CD4-positive, CD25-positive, alpha-beta regulatory T cell (primary cell): ENCODE results near the gene TEDC1. TPM values are rescaled to one million over a fixed set of nuclear protein-coding genes. Genes with fewer than 3 reads are reported as not detected.

ENCODE experiments used
- ATAC-seq, 2 donors: fragments of 150-1000 bp; cut with Tn5 transposase; one replicate each; pipeline ENCODE4 v1.10.0; 2021; ENCODE audit warnings: low read depth in 2 of 2, moderate number of reproducible peaks in 2 of 2, moderate library complexity in 1 of 2
- DNase-seq, 3 donors: peaks; one replicate each; pipeline versions ENCODE4 v3.0.0 to v3.0.0-alpha.2; 2012 to 2022; ENCODE audit warnings: mixed read lengths in 1 of 3
- H3K27ac ChIP-seq: one replicate; pipeline ENCODE4 v1.7.0; 2013; ENCODE audit warnings: mild to moderate bottlenecking, low read length; ENCODE audit not compliant: insufficient read depth, poor library complexity, severe bottlenecking
- H3K27me3 ChIP-seq: one replicate; pipeline ENCODE4 v1.7.0; 2013; ENCODE audit warnings: low read length; ENCODE audit not compliant: control insufficient read depth, insufficient read depth
- H3K36me3 ChIP-seq: one replicate; pipeline ENCODE4 v1.7.0; 2013; ENCODE audit warnings: mild to moderate bottlenecking, low read length, moderate library complexity; ENCODE audit not compliant: control insufficient read depth, insufficient read depth
- H3K4me1 ChIP-seq: 2 replicates; pipeline ENCODE4 v1.7.0; 2013; ENCODE audit warnings: mild to moderate bottlenecking, low read length; ENCODE audit not compliant: insufficient read depth, control insufficient read depth, poor library complexity, severe bottlenecking
- H3K4me3 ChIP-seq: one replicate; pipeline ENCODE4 v1.7.0; 2013; ENCODE audit warnings: low read depth, mild to moderate bottlenecking, low read length, moderate library complexity
- H3K9me3 ChIP-seq, 2 experiments: 1 replicate in 1 of 2; 2 replicates in 1 of 2; pipeline ENCODE4 v1.7.0; 2013; ENCODE audit warnings: low read length in 2 of 2, mild to moderate bottlenecking in 1 of 2, moderate library complexity in 1 of 2; ENCODE audit not compliant: control insufficient read depth in 2 of 2
- H3K27ac Mint-ChIP-seq, 3 donors: one replicate each; pipeline ENCODE4 v1.8.0; 2020 to 2022; ENCODE audit warnings: mild to moderate bottlenecking in 3 of 3, mixed read lengths in 3 of 3, moderate library complexity in 2 of 3
- H3K27me3 Mint-ChIP-seq: one replicate; pipeline ENCODE4 v1.8.0; 2022; ENCODE audit warnings: mild to moderate bottlenecking, mixed read lengths
- H3K36me3 Mint-ChIP-seq: one replicate; pipeline ENCODE4 v1.8.0; 2020; ENCODE audit warnings: mixed read lengths
- H3K4me1 Mint-ChIP-seq, 4 donors: one replicate each; pipeline ENCODE4 v1.8.0; 2020 to 2022; ENCODE audit warnings: mixed read lengths in 4 of 4, mild to moderate bottlenecking in 1 of 4
- H3K4me3 Mint-ChIP-seq, 4 donors: one replicate each; pipeline ENCODE4 v1.8.0; 2020 to 2022; ENCODE audit warnings: mild to moderate bottlenecking in 4 of 4, mixed read lengths in 4 of 4, moderate library complexity in 3 of 4
- H3K9me3 Mint-ChIP-seq, 7 donors: one replicate each; pipeline ENCODE4 v1.8.0; 2020 to 2022; ENCODE audit warnings: mixed read lengths in 7 of 7, mild to moderate bottlenecking in 3 of 7, moderate library complexity in 2 of 7
- polyA plus RNA-seq, 4 donors: library from polyadenylated mRNA; unstranded; fragments of 300-500 nt; fragmentation: Illumina TruSeq; gene quantifications; one replicate each; pipeline ENCODE4 v1.2.3, GENCODE V29; 2021
- total RNA-seq: library from RNA; stranded (reverse); gene quantifications from one replicate; pipeline ENCODE4 v1.2.3, GENCODE V29; 2022

TEDC1 gene
- total and polyA plus RNA-seq, 5 donors from 2014 or later, result 5.5 to 118 (median 8.0) TPM

GRCh38 chr14:105455086-105455640 is 35.9 kb upstream of the TEDC1 start:
- Mint-ChIP-seq H3K27ac (no peak overlapping the region), H3K4me3 (no peak overlapping the region)

DNA sequence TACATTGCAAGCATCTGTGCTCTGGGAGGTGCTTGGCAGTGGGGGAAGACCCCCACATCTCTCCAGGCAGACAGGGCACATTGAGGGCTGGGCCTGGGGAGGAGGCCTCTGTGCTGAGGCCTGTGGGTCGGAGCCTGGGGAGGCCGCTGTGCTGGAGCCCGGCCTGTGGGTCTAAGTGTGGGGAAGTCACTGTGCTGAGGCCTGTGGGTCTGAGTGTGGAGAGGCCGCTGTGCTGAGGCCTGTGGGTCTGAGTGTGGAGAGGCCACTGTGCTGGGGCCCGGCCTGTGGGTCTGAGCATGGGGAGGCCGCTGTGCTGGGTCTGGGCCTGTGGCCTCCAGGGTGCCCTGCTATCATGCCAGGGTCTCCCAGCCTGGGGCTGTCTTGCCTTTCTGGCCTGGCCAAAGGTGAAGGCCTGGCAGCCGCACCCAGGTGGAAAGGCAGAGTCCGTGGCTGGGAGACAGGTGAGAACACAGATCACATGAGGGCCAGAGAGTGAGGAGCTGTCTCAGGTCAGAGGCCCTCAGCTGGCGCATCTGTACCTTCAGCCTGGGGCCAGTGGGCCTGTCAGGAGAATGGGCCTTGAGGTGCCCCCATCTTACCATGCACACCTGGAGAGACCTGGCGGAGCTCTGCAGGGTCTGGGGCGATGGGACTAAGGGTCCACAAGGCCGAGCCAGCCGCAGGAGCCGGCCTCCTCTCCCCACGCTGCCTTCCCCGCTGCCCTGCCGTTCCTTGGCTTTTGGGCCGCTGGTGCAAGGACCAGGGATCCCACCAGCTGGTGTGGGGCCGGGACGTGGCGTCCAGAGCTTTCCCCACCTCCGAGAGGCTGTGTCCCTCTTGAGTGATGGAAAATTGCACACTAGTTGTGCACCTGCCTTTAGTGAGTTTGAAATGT is 35.0 kb upstream of the TEDC1 start:
- no peaks in the 10 kb centered on the region for H3K9me3 ChIP-seq
- H3K4me1 Mint-ChIP-seq, result peaks cover 0 to 2% (median under 1%) of the 10 kb centered on the region in 4 donors
- no peaks in the 10 kb centered on the region for H3K4me1 ChIP-seq
- no peaks in the 10 kb centered on the region for H3K9me3 Mint-ChIP-seq
- no peaks in the 10 kb centered on the region for H3K27me3 ChIP-seq
- no peak overlapping the region for H3K4me3 Mint-ChIP-seq
- peaks cover 17% of the 10 kb centered on the region for H3K36me3 ChIP-seq
- peaks cover 8% of the 10 kb centered on the region for H3K36me3 Mint-ChIP-seq
- H3K27ac ChIP-seq, result no peak overlapping the region
- no peak for DNase-seq
- ATAC-seq, result no peak
- no peak overlapping the region for H3K4me3 ChIP-seq
- H3K27me3 Mint-ChIP-seq, result no peaks in the 10 kb centered on the region
- H3K27ac Mint-ChIP-seq, result no peak overlapping the region

More at GRCh38 chr14:105455086-105455640, 35.9 kb upstream of the TEDC1 start:
- Histone ChIP-seq H3K27me3 (no peaks in the 10 kb centered on the region), H3K36me3 (peaks cover 16% of the 10 kb centered on the region), H3K4me3 (no peak overlapping the region), H3K9me3 (no peaks in the 10 kb centered on the region), H3K27ac (no peak overlapping the region), H3K4me1 (no peaks in the 10 kb centered on the region)
- DNase-seq (no peak), ATAC-seq (no peak)
- no peaks in the 10 kb centered on the region for H3K9me3 Mint-ChIP-seq
- no peaks in the 10 kb centered on the region for H3K27me3 Mint-ChIP-seq
- H3K36me3 Mint-ChIP-seq, result peaks cover 8% of the 10 kb centered on the region
- peaks cover 0 to 2% (median under 1%) of the 10 kb centered on the region in 4 donors for H3K4me1 Mint-ChIP-seq

- Mint-ChIP-seq H3K27me3 (no peaks in the 10 kb centered on the region), H3K4me3 (no peak overlapping the region), H3K4me1 (peaks cover 0 to 2% (median under 1%) of the 10 kb centered on the region in 4 donors), H3K27ac (no peak overlapping the region), H3K36me3 (peaks cover 8% of the 10 kb centered on the region), H3K9me3 (no peaks in the 10 kb centered on the region)
- Histone ChIP-seq H3K9me3 (no peaks in the 10 kb centered on the region), H3K27ac (no peak overlapping the region), H3K4me3 (no peak overlapping the region), H3K27me3 (no peaks in the 10 kb centered on the region), H3K36me3 (peaks cover 19% of the 10 kb centered on the region), H3K4me1 (no peaks in the 10 kb centered on the region)
- ATAC-seq (no peak), DNase-seq (no peak)
Observed at GRCh38 chr14:105456736-105457617, 34.1 kb upstream of the TEDC1 start.

GRCh38 chr14:105458010-105458409 is 33.0 kb upstream of the TEDC1 start:
- Mint-ChIP-seq H3K4me1 (no peaks in the 10 kb centered on the region), H3K9me3 (no peaks in the 10 kb centered on the region), H3K36me3 (peaks cover 4% of the 10 kb centered on the region), H3K27ac (no peak overlapping the region), H3K27me3 (no peaks in the 10 kb centered on the region), H3K4me3 (no peak overlapping the region)
- Histone ChIP-seq H3K27ac (no peak overlapping the region), H3K27me3 (no peaks in the 10 kb centered on the region), H3K9me3 (no peaks in the 10 kb centered on the region), H3K36me3 (peaks cover 15% of the 10 kb centered on the region), H3K4me3 (no peak overlapping the region), H3K4me1 (no peaks in the 10 kb centered on the region)
- ATAC-seq, result no peak
- no peak for DNase-seq

DNA sequence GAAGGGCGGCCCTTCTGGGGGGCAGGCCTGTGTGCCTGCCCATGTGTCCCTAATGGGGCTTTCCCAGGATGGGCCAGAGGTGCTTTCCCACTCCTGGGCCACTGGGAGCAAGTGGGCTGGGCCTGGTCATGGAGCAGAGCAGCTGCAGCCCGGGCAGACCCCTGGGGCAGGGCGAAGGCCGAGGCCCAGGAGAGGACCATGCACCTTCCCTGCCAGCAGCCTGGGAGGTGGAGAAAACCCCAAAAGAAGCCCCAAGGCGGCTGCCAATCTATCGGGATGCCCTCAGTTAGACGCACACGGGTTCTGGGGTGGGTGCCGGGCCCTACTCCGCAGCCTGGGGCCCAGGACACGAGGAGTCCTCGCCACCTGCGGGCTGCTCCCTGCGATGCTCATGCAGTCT is 32.5 kb upstream of the TEDC1 start:
- DNase-seq, result no peak

GRCh38 chr14:105460116-105460515 is 30.9 kb upstream of the TEDC1 start:
- Histone ChIP-seq H3K36me3 (peaks cover 15% of the 10 kb centered on the region), H3K4me1 (no peaks in the 10 kb centered on the region), H3K4me3 (no peak overlapping the region), H3K27me3 (no peaks in the 10 kb centered on the region), H3K9me3 (no peaks in the 10 kb centered on the region), H3K27ac (no peak overlapping the region)
- Mint-ChIP-seq H3K27me3 (no peaks in the 10 kb centered on the region), H3K4me1 (no peaks in the 10 kb centered on the region), H3K27ac (no peak overlapping the region), H3K36me3 (peaks cover 4% of the 10 kb centered on the region), H3K4me3 (no peak overlapping the region), H3K9me3 (no peaks in the 10 kb centered on the region)
- DNase-seq (no peak), ATAC-seq (no peak)

More for the DNA sequence above, 32.5 kb upstream of the TEDC1 start:
- Mint-ChIP-seq H3K4me3 (no peak overlapping the region), H3K9me3 (no peaks in the 10 kb centered on the region), H3K4me1 (no peaks in the 10 kb centered on the region), H3K27me3 (no peaks in the 10 kb centered on the region), H3K27ac (no peak overlapping the region), H3K36me3 (peaks cover 4% of the 10 kb centered on the region)
- H3K4me3 ChIP-seq, result no peak overlapping the region
- H3K9me3 ChIP-seq, result no peaks in the 10 kb centered on the region
- no peak for ATAC-seq
- H3K36me3 ChIP-seq, result peaks cover 15% of the 10 kb centered on the region
- H3K27me3 ChIP-seq, result no peaks in the 10 kb centered on the region
- H3K4me1 ChIP-seq, result no peaks in the 10 kb centered on the region
- H3K27ac ChIP-seq, result no peak overlapping the region

GRCh38 chr14:105460616-105461015 is 30.4 kb upstream of the TEDC1 start:
- no peaks in the 10 kb centered on the region for H3K27me3 Mint-ChIP-seq
- no peak for ATAC-seq
- Histone ChIP-seq H3K9me3 (no peaks in the 10 kb centered on the region), H3K4me3 (no peak overlapping the region), H3K27ac (no peak overlapping the region), H3K36me3 (peaks cover 11% of the 10 kb centered on the region), H3K4me1 (no peaks in the 10 kb centered on the region), H3K27me3 (no peaks in the 10 kb centered on the region)
- DNase-seq, result no peak
- H3K4me3 Mint-ChIP-seq, result no peak overlapping the region
- H3K4me1 Mint-ChIP-seq, result no peaks in the 10 kb centered on the region
- peaks cover under 1% of the 10 kb centered on the region for H3K36me3 Mint-ChIP-seq
- no peaks in the 10 kb centered on the region for H3K9me3 Mint-ChIP-seq
- H3K27ac Mint-ChIP-seq, result no peak overlapping the region
